ENCODE measurements around the gene C20orf96.
A peak's percentile ranks its signal among the peaks of the same experiment; 100 is the strongest.

Gene C20orf96

DNA sequence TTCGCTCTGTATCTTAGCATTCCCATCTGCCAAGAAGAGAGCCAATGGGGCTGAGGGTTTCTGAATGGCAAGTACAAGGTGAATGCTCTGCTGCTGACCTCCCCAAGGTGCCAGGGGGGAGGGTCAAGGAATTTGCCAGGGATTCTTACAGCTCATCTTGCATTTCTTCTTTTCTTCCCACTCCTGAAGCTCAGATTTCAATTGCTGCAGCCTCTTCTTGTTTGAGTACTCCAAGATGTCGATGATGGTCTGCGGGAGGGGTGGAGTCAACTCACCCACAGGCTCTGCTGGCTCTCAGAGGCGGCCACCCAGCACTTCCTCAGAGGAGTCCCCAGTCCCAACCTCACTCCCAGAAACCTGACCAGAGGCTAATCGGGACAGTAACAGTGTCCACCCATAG is 12.4 kb downstream of the C20orf96 start:
- no peak for DNase-seq
- TF ChIP-seq, protein P1, sequence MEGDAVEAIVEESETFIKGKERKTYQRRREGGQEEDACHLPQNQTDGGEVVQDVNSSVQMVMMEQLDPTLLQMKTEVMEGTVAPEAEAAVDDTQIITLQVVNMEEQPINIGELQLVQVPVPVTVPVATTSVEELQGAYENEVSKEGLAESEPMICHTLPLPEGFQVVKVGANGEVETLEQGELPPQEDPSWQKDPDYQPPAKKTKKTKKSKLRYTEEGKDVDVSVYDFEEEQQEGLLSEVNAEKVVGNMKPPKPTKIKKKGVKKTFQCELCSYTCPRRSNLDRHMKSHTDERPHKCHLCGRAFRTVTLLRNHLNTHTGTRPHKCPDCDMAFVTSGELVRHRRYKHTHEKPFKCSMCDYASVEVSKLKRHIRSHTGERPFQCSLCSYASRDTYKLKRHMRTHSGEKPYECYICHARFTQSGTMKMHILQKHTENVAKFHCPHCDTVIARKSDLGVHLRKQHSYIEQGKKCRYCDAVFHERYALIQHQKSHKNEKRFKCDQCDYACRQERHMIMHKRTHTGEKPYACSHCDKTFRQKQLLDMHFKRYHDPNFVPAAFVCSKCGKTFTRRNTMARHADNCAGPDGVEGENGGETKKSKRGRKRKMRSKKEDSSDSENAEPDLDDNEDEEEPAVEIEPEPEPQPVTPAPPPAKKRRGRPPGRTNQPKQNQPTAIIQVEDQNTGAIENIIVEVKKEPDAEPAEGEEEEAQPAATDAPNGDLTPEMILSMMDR (IDR thresholded peaks at IDR 0.05), result no peak
- no peaks in the 10 kb centered on the region for H3K27me3 Mint-ChIP-seq (ENCODE audit: low read depth, poor library complexity)
- H3K4me3 Mint-ChIP-seq, result no peak overlapping the region
- H3K27ac Mint-ChIP-seq, result peak overlapping the region; percentile 32
- no peaks in the 10 kb centered on the region for H3K4me1 Mint-ChIP-seq
- peaks cover 88% of the 10 kb centered on the region for H3K36me3 Mint-ChIP-seq (ENCODE audit: low read depth)
- no peaks in the 10 kb centered on the region for H3K9me3 Mint-ChIP-seq

DNA sequence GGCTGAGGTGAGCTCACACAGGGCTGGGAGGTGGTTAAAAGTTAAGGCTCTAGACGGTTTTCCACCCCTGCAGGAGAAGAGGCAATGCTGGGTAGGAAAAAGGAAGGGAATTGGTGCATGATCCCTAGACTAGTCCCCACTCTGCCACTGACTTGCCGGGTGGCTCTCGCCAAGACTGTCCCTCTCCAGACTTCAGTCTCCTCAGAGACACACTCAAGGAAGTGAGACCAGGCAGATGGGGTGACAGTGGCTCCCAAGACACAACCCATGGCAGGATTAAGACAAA is 13.1 kb downstream of the C20orf96 start:
- no peaks in the 10 kb centered on the region for H3K4me1 Mint-ChIP-seq
- DNase-seq, result no peak
- no peak overlapping the region for H3K27ac Mint-ChIP-seq
- H3K4me3 Mint-ChIP-seq, result no peak overlapping the region
- TF ChIP-seq, protein P1 (IDR thresholded peaks at IDR 0.05), result no peak
- peaks cover 96% of the 10 kb centered on the region for H3K36me3 Mint-ChIP-seq (ENCODE audit: low read depth)
- H3K9me3 Mint-ChIP-seq, result no peaks in the 10 kb centered on the region
- H3K27me3 Mint-ChIP-seq (ENCODE audit: low read depth, poor library complexity), result no peaks in the 10 kb centered on the region

DNA sequence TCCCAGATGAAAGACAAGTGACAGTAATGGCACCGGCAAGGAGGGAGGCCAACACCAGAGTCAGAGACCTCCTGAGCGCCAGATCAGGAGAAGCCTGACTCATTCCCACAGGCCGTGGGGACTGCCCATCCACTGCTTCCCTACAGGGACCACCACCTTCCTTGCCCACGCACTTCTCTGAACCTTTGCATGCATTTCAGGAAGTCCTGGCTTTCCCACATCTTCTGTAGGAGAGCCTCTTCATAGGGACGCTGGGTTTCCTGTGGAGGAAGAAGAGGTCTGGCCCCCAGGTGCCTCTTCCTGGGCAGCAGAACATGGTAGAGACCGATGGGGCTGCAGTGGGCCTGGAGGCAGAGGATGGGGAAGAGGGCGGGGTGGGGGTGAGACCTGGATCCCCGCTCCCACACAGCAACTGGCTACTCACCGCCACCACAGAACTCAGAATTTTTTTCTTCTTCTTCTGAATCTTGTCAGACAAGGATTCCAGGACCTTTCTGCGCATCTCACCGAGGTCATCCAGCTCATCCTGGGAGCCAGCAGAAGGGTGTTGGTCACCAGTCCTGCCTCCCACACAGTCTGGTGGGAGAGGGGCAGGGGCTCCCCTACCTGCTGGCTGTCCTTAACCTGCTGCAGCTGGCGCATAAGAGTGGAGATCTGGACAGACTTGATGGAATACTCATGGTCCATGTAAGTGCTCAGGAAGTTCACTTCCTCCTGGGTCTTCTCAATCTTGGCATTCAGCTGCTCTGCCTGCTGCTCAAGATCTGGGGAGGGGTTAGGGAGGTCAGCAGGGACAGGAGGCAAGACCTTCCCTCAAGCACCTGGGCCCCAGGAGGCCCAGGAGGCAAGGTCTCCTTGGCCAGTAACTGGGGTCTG is 13.7 kb downstream of the C20orf96 start:
- no peak overlapping the region for H3K4me3 Mint-ChIP-seq
- no peak overlapping the region for H3K27ac Mint-ChIP-seq
- peaks cover 3% of the 10 kb centered on the region for H3K27me3 Mint-ChIP-seq (ENCODE audit: low read depth, poor library complexity)
- no peak for DNase-seq
- H3K4me1 Mint-ChIP-seq, result no peaks in the 10 kb centered on the region
- H3K36me3 Mint-ChIP-seq (ENCODE audit: low read depth), result peaks cover 96% of the 10 kb centered on the region
- TF ChIP-seq, protein P1 (IDR thresholded peaks at IDR 0.05), result no peak
- H3K9me3 Mint-ChIP-seq, result no peaks in the 10 kb centered on the region

DNA sequence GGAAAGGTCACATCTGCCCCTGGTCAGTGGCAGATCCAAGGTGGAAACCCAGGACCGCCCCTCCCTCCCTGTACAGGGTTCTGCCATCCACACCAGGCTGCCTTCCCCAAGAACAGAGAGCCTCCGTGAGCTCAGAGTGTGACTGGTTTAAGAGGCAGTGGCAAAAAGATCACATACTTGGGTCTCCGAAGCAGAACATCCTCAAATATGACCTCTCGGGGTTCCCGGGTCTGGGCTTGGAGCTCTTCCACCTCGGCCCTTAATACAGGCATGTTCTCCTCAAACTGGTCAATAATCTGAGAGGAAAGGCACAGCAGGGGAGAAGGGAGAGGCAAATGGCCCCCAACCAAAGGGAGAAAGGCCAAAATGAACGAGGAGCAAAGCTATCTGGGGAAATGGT is 14.8 kb downstream of the C20orf96 start:
- Mint-ChIP-seq H3K4me3 (no peak overlapping the region), H3K9me3 (no peaks in the 10 kb centered on the region), H3K36me3 (ENCODE audit: low read depth) (peaks cover 94% of the 10 kb centered on the region), H3K27me3 (ENCODE audit: low read depth, poor library complexity) (peaks cover 3% of the 10 kb centered on the region), H3K4me1 (no peaks in the 10 kb centered on the region), H3K27ac (peak overlapping the region; percentile 38)
- TF ChIP-seq, protein P1 (IDR thresholded peaks at IDR 0.05), result no peak
- no peak for DNase-seq

DNA sequence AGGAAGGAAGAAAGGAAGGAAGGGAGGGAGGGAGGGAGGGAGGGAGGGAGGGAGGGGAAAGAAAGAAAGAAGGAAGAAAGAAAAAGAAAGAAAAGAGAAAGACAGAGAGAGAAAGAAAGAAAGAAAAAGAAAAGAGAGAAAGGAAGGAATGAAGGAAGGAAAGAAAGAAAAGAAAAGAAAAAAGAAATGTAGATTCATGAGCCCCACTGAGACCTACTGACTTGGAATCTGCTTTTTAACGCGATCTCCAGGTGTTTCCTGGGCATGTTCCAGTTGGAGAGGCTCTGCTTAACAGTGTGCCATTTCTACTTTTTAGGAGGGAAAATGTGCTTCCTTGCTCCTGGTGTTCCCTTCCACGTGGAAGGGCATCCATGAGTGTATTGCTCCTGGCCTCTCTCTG is 16.7 kb downstream of the C20orf96 start:
- Mint-ChIP-seq H3K9me3 (no peaks in the 10 kb centered on the region), H3K36me3 (ENCODE audit: low read depth) (peaks cover 86% of the 10 kb centered on the region), H3K27me3 (ENCODE audit: low read depth, poor library complexity) (peaks cover 3% of the 10 kb centered on the region), H3K27ac (no peak overlapping the region), H3K4me3 (no peak overlapping the region), H3K4me1 (peaks cover 7% of the 10 kb centered on the region)
- TF ChIP-seq, protein P1 (IDR thresholded peaks at IDR 0.05), result no peak
- DNase-seq, result no peak

DNA sequence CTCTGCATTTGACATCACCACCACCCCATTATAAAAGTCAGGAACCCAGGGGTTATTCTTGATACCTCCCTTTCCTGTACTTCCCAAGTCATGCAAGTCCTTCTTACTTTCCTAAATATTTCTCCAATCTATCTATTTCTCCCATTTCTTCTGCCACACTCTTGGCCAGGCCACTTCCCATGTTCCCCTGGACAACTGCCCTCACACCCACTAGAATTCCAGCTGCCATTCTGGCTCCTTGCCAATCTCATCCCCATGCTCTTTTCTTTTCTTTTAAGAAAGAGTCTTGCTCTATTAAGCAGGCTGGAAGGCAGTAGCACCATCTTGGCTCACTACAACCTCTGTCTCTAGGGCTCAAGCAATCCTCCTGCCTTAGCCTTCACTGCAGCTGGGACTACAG is 17.8 kb downstream of the C20orf96 start:
- no peak for DNase-seq
- H3K27ac Mint-ChIP-seq, result no peak overlapping the region
- no peak overlapping the region for H3K4me3 Mint-ChIP-seq
- H3K27me3 Mint-ChIP-seq (ENCODE audit: low read depth, poor library complexity), result peaks cover 3% of the 10 kb centered on the region
- peaks cover 75% of the 10 kb centered on the region for H3K36me3 Mint-ChIP-seq (ENCODE audit: low read depth)
- TF ChIP-seq, protein P1 (IDR thresholded peaks at IDR 0.05), result no peak
- H3K4me1 Mint-ChIP-seq, result peaks cover 12% of the 10 kb centered on the region
- no peaks in the 10 kb centered on the region for H3K9me3 Mint-ChIP-seq
